GM12874 (cell line): Measurements from ENCODE around the gene TFPT.

Experiments
- CTCF ChIP-seq: IDR thresholded peaks from 2 replicates; pipeline ENCODE4 v1.5.1; 2011; ENCODE audit warnings: low read depth, mild to moderate bottlenecking, control low read depth, low read length, moderate library complexity; ENCODE audit not compliant: insufficient read depth

TFPT gene

GRCh38 chr19:54069470-54069869 lies 46.0 kb downstream of the TFPT start:
- TF ChIP-seq CTCF, result no peak

GRCh38 chr19:54063350-54064116 lies 51.9 kb downstream of the TFPT start, which contains the start of gene VSTM1:
Gene VSTM1 (minus strand): TSS chr19:54063897. CDS start chr19:54063777, 120 bp downstream.
- TF ChIP-seq CTCF, result no peak

- no peak for TF ChIP-seq CTCF
Observed at GRCh38 chr19:54062643-54063042, 52.8 kb downstream of the TFPT start.
